Calu3 (cell line): ENCODE measurements around the gene RBFOX2. TPM values are rescaled to one million over a fixed set of nuclear protein-coding genes. Genes with fewer than 3 reads are reported as not detected.
"Not testable (repeated sequence)": the region's sequence is repeated elsewhere in the genome, so short reads cannot be mapped to it uniquely, and the experiment has no call there.

Experiments used
- BruUV-seq: library from RNA; stranded (reverse); fragments of 400-500 nt; replicated peaks from 2 replicates; lab custom pipeline; 2021; lab: Mats Ljungman, UMichigan
- CTCF ChIA-PET: fragments of 300-600 bp; sonication (Branson Sonifier 250); formaldehyde crosslinking; loops from one replicate; lab custom pipeline; 2022; ENCODE audit warnings: antibody characterized with exemption; lab: Charles Lee
- DNase-seq: peaks from one replicate; pipeline ENCODE4 v3.0.0; 2022
- H3K27ac Mint-ChIP-seq: one replicate; pipeline ENCODE4 v1.8.0; 2022; ENCODE audit warnings: mixed read lengths; ENCODE audit not compliant: unreplicated experiment
- H3K27me3 Mint-ChIP-seq: one replicate; pipeline ENCODE4 v1.8.0; 2022; ENCODE audit warnings: mixed read lengths; ENCODE audit not compliant: unreplicated experiment
- H3K36me3 Mint-ChIP-seq: one replicate; pipeline ENCODE4 v1.8.0; 2022; ENCODE audit warnings: mild to moderate bottlenecking, moderate library complexity, mixed read lengths; ENCODE audit not compliant: insufficient read depth, unreplicated experiment
- H3K4me1 Mint-ChIP-seq: one replicate; pipeline ENCODE4 v1.8.0; 2022; ENCODE audit warnings: mild to moderate bottlenecking, low read depth, mixed read lengths; ENCODE audit not compliant: unreplicated experiment
- H3K4me3 Mint-ChIP-seq: one replicate; pipeline ENCODE4 v1.8.0; 2022; ENCODE audit warnings: mild to moderate bottlenecking, low read depth, moderate library complexity, mixed read lengths; ENCODE audit not compliant: unreplicated experiment
- H3K9me3 Mint-ChIP-seq: one replicate; pipeline ENCODE4 v1.8.0; 2022; ENCODE audit warnings: low read depth, mixed read lengths; ENCODE audit not compliant: unreplicated experiment
- CTCF ChIP-seq: fragments of 200-600 bp; IDR thresholded peaks from one replicate; pipeline ENCODE4 v1.8.0; 2022; ENCODE audit warnings: antibody characterized with exemption; ENCODE audit not compliant: unreplicated experiment
- intact Hi-C: fragments of 100-400 bp; cut with micrococcal nuclease; formaldehyde crosslinking; loops from one replicate; pipeline ENCODE4 v1.10.0; 2022; ENCODE audit not compliant: unreplicated experiment
- total RNA-seq: library from RNA; stranded (reverse); gene quantifications from 2 replicates; pipeline ENCODE4 v1.2.3, GENCODE V29; 2022

Gene RBFOX2
- total RNA-seq, 1 experiment from 2014 or later = 63.1 TPM

DNA sequence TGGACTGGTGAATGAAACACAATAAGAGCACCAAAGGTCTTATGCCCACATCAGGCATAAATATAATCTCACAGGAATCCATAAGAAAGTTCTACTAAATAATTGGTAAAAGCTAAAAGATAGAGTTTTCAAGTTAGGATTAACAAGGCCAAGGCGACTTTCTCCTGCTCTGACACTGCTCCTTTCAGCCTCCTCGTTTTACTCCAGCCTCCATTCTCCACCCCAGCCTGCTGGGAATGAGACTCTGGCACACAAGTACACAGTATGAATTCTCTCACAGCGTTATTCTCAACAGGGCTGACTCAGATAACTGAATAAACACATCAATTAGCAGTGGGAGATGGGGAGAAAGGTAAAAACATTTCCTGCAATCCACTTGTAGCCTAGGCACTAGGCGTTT, 216.0 kb downstream of the RBFOX2 start:
- CTCF ChIA-PET = no interaction called here
- intact Hi-C loops = no loop called here
- DNase-seq = no peak
- H3K4me1 Mint-ChIP-seq = no peaks in the 10 kb centered on the region
- peaks cover 8% of the 10 kb centered on the region for H3K36me3 Mint-ChIP-seq
- no TSS peak for BruUV-seq
- H3K27ac Mint-ChIP-seq = no peak overlapping the region
- H3K9me3 Mint-ChIP-seq = peaks cover 3% of the 10 kb centered on the region
- no peak for TF ChIP-seq CTCF
- no peaks in the 10 kb centered on the region for H3K27me3 Mint-ChIP-seq
- H3K4me3 Mint-ChIP-seq = no peak overlapping the region

- peaks cover 10% of the 10 kb centered on the region for H3K36me3 Mint-ChIP-seq
- TF ChIP-seq CTCF = no peak
- H3K9me3 Mint-ChIP-seq = peaks cover 3% of the 10 kb centered on the region
- no peaks in the 10 kb centered on the region for H3K27me3 Mint-ChIP-seq
- intact Hi-C loops = no loop called here
- DNase-seq = no peak
- CTCF ChIA-PET = no interaction called here
- no peak overlapping the region for H3K27ac Mint-ChIP-seq
- BruUV-seq = no TSS peak
- H3K4me3 Mint-ChIP-seq = no peak overlapping the region
- H3K4me1 Mint-ChIP-seq = no peaks in the 10 kb centered on the region
These were observed 217.0 kb downstream of the RBFOX2 start for GRCh38 chr22:35811670-35812069.

- BruUV-seq = no TSS peak
- H3K27ac Mint-ChIP-seq = no peak overlapping the region
- no peak overlapping the region for H3K4me3 Mint-ChIP-seq
- intact Hi-C loops = no loop called here
- H3K9me3 Mint-ChIP-seq = peaks cover 3% of the 10 kb centered on the region
- H3K27me3 Mint-ChIP-seq = no peaks in the 10 kb centered on the region
- H3K36me3 Mint-ChIP-seq = peaks cover 10% of the 10 kb centered on the region
- no peaks in the 10 kb centered on the region for H3K4me1 Mint-ChIP-seq
- TF ChIP-seq CTCF = no peak
- CTCF ChIA-PET = no interaction called here
- DNase-seq = no peak
These were observed 218.8 kb downstream of the RBFOX2 start for GRCh38 chr22:35809816-35810215.

- CTCF ChIA-PET = no interaction called here
- Mint-ChIP-seq H3K4me3 (no peak overlapping the region), H3K4me1 (peaks cover under 1% of the 10 kb centered on the region), H3K9me3 (no peaks in the 10 kb centered on the region), H3K27me3 (no peaks in the 10 kb centered on the region), H3K36me3 (peaks cover 16% of the 10 kb centered on the region), H3K27ac (no peak overlapping the region)
- BruUV-seq = TSS peak; percentile 18
- DNase-seq = no peak
- intact Hi-C loops = no loop called here
- TF ChIP-seq CTCF = no peak
These were observed 220.2 kb downstream of the RBFOX2 start for GRCh38 chr22:35808377-35808776.

- intact Hi-C loops = not testable (repeated sequence)
These were observed 222.0 kb downstream of the RBFOX2 start for GRCh38 chr22:35806668-35807067.

More at GRCh38 chr22:35806668-35807067, 222.0 kb downstream of the RBFOX2 start:
- not testable (repeated sequence) for H3K27ac Mint-ChIP-seq, H3K4me3 Mint-ChIP-seq, BruUV-seq, H3K9me3 Mint-ChIP-seq, H3K27me3 Mint-ChIP-seq, DNase-seq
- peaks cover 16% of the 10 kb centered on the region for H3K36me3 Mint-ChIP-seq
- CTCF ChIA-PET = interaction anchor here (0.5 kb wide), 1 partner anchor 19 kb away, joined by 3 read pairs; no protein-coding TSS in a partner anchor
- peaks cover 18% of the 10 kb centered on the region for H3K4me1 Mint-ChIP-seq
